Lower lobe of right lung (tissue), 2 donors: ENCODE results near the gene SPAG17. TPM values are rescaled to one million over a fixed set of nuclear protein-coding genes. Genes with fewer than 3 reads are reported as not detected.

ENCODE experiments used
- ATAC-seq, 2 donors: fragments of 200-7000 bp; cut with Tn5 transposase; one replicate each; pipeline ENCODE4 v1.9.1; 2020 to 2022; ENCODE audit warnings: mild to moderate bottlenecking in 2 of 2, moderate library complexity in 2 of 2
- DNase-seq: peaks from one replicate; pipeline ENCODE4 v3.0.0-alpha.2; 2020
- H3K27ac ChIP-seq: fragments of 200-600 bp; one replicate; pipeline ENCODE4 v1.8.0; 2022
- H3K27me3 ChIP-seq: fragments of 200-600 bp; one replicate; pipeline ENCODE4 v1.8.0; 2022; ENCODE audit warnings: low read depth
- H3K36me3 ChIP-seq: fragments of 200-600 bp; one replicate; pipeline ENCODE4 v1.8.0; 2022; ENCODE audit warnings: mild to moderate bottlenecking
- H3K4me1 ChIP-seq: fragments of 200-600 bp; one replicate; pipeline ENCODE4 v1.8.0; 2022
- H3K4me3 ChIP-seq: fragments of 200-600 bp; one replicate; pipeline ENCODE4 v1.8.0; 2022; ENCODE audit warnings: mild to moderate bottlenecking
- H3K9me3 ChIP-seq: fragments of 200-600 bp; one replicate; pipeline ENCODE4 v1.8.0; 2022
- intact Hi-C: fragments of 100-400 bp; cut with DNase I; formaldehyde crosslinking; loops from one replicate; pipeline ENCODE4 v1.11.0; 2022
- total RNA-seq: library from RNA; stranded (reverse); fragmentation: NEBNext Ultra II Directional; extraction: Animal tissue kit (Norgen Biotek cat#: 25700); gene quantifications from one replicate; pipeline ENCODE4 v1.2.1, GENCODE V29; 2021
- TF ChIP-seq, protein P1 (sequence below): fragments of 200-600 bp; IDR thresholded peaks from one replicate; pipeline ENCODE4 v1.8.0; 2022; ENCODE audit warnings: antibody characterized with exemption, mild to moderate bottlenecking
- donor health status: DM: no; HTN: yes; CAD: no; lungs with severe emphysema.

SPAG17 gene
- total RNA-seq, 1 donor from 2014 or later: 9.9 TPM

DNA sequence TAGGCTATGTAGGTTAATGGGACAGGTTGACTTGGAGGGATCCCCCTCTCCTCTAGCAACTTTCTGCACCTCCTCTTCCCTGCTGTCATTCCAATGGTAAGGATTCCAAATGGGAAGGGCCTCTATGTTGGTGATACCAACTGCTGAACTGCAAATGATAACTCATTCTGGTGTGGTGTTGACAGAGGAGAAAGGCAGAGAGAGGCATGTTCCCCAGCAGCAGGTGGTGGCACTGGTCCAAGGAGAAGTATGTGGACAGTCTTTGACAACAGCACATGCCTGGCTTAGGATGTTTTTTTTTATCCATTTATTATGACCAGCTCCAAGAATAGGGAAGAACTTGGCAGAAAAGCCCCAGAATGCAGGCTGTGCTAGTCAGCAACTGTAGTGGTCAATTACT is 19.6 kb upstream of the SPAG17 start:
- Histone ChIP-seq H3K27me3 (no peaks in the 10 kb centered on the region), H3K36me3 (no peaks in the 10 kb centered on the region), H3K4me3 (no peak overlapping the region), H3K4me1 (no peaks in the 10 kb centered on the region), H3K27ac (no peak overlapping the region), H3K9me3 (no peaks in the 10 kb centered on the region)
- ATAC-seq: no peak
- intact Hi-C loops: no loop called here
- DNase-seq: no peak
- TF ChIP-seq, protein P1, sequence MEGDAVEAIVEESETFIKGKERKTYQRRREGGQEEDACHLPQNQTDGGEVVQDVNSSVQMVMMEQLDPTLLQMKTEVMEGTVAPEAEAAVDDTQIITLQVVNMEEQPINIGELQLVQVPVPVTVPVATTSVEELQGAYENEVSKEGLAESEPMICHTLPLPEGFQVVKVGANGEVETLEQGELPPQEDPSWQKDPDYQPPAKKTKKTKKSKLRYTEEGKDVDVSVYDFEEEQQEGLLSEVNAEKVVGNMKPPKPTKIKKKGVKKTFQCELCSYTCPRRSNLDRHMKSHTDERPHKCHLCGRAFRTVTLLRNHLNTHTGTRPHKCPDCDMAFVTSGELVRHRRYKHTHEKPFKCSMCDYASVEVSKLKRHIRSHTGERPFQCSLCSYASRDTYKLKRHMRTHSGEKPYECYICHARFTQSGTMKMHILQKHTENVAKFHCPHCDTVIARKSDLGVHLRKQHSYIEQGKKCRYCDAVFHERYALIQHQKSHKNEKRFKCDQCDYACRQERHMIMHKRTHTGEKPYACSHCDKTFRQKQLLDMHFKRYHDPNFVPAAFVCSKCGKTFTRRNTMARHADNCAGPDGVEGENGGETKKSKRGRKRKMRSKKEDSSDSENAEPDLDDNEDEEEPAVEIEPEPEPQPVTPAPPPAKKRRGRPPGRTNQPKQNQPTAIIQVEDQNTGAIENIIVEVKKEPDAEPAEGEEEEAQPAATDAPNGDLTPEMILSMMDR: no peak

DNA sequence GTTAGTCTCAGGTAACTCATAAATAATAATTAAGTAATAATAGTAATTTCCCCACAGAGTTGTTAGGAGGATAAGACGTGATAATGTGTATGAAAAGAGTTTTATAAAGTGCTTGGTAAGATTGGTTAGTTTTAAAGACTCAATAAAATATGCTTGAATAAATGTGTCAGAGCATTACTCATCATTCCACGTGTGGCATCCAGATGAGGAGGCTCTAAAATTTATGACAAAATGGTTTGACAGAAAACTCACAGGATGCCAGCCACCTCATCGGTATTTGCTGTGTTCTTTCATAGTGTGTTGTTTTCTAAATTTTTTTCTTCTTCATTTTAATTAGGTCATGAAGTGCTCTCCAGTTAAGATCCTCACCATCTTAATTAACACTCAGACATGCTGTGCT is 19.1 kb upstream of the SPAG17 start:
- TF ChIP-seq, protein P1: no peak
- no peak overlapping the region for H3K27ac ChIP-seq
- no peaks in the 10 kb centered on the region for H3K9me3 ChIP-seq
- no peaks in the 10 kb centered on the region for H3K36me3 ChIP-seq
- ATAC-seq (no peak), DNase-seq (no peak)
- intact Hi-C loops: no loop called here
- H3K4me1 ChIP-seq: no peaks in the 10 kb centered on the region
- H3K27me3 ChIP-seq: no peaks in the 10 kb centered on the region
- H3K4me3 ChIP-seq: no peak overlapping the region

DNA sequence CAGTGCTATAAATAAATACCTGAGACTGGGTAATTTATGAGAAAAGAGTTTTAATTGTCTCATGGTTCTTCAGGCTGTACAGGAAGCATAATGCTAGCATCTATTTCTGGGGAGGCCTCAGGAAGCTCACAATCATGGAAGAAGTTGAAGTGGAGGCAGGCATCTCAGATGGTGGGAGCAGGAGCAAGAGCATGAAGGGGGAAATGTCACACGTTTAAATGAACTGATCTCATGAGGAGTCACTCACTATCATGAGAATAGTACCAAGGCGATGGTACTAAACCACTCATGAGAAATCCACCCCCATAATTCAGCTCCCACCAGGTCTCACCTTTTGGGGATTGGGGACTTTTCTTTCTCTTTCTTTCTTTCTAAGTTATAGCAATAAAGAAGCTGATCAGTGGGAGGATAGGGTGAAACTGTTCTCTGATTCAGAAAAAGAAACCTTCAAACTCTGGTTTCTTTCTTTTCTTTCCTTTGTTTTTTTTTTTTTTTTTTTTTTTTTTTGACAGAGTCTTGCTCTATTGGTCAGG is 17.1 kb upstream of the SPAG17 start:
- Histone ChIP-seq H3K4me3 (no peak overlapping the region), H3K36me3 (no peaks in the 10 kb centered on the region), H3K27ac (no peak overlapping the region), H3K9me3 (no peaks in the 10 kb centered on the region), H3K27me3 (no peaks in the 10 kb centered on the region), H3K4me1 (no peaks in the 10 kb centered on the region)
- intact Hi-C loops: no loop called here
- TF ChIP-seq, protein P1: no peak
- DNase-seq (no peak), ATAC-seq (no peak)

DNA sequence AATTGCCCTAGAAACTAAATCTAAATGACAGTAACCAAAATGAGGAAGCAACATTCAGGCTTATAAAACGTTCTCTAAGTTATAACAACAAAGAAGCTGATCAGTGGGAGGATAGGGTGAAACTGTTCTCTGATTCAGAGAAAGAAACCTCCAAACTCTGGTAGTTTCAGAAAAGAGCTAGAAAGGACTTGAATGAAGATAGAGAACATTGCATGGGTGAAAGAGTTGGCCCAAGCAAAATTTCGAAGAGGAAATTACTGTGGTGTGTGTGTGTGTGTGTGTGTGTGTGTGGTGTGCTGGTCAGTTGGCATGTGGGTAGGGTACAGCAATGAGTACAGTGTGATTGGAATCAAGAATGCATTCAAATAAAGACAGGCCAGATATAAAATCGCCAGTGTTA is 16.5 kb upstream of the SPAG17 start:
- H3K27me3 ChIP-seq: no peaks in the 10 kb centered on the region
- no peaks in the 10 kb centered on the region for H3K36me3 ChIP-seq
- no peaks in the 10 kb centered on the region for H3K9me3 ChIP-seq
- H3K27ac ChIP-seq: no peak overlapping the region
- intact Hi-C loops: no loop called here
- TF ChIP-seq, protein P1: no peak
- no peak for DNase-seq
- H3K4me1 ChIP-seq: no peaks in the 10 kb centered on the region
- no peak overlapping the region for H3K4me3 ChIP-seq
- no peak for ATAC-seq

DNA sequence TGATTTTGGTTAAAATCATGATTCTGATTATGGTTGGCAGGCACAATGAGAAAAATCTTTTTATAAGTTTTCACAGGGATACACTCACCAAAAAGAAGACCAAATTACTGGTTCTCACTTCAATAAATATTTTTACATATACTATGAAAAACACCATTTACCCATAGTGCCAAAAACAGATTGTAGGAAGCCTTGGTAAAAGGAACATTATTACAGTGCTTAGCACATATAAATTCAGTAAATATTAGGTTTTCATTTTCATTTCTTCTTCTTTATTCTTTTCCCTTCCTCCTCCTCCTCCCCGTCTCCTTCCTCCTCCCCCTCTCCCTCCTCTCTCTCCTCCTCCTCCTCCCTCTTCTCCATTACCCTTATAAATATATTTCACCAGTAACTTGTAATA is 15.8 kb upstream of the SPAG17 start:
- ATAC-seq (no peak), DNase-seq (no peak)
- no peaks in the 10 kb centered on the region for H3K9me3 ChIP-seq
- intact Hi-C loops: no loop called here
- no peaks in the 10 kb centered on the region for H3K36me3 ChIP-seq
- TF ChIP-seq, protein P1: no peak
- H3K4me3 ChIP-seq: no peak overlapping the region
- no peaks in the 10 kb centered on the region for H3K27me3 ChIP-seq
- H3K4me1 ChIP-seq: no peaks in the 10 kb centered on the region
- no peak overlapping the region for H3K27ac ChIP-seq

DNA sequence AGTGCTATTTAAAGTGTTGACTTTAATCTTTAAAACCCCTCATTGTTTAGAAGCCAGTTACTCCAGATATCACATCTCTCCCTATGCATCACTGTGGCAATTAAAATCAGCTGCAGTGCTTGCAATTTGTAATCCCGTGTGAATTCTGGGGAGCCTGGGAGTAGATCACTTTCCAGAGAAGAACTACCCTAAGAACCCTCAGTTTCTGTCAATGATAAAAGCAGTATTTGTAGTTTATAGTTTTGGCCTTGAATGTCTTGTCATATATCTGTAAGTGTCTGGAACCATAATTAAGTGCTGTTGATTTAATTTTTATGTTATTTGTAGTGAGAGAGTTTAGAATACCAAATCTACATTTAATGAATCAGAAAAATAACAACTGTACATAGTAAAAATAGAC is 5.5 kb upstream of the SPAG17 start:
- DNase-seq (no peak), ATAC-seq (no peak)
- Histone ChIP-seq H3K27ac (no peak overlapping the region), H3K4me3 (no peak overlapping the region), H3K27me3 (no peaks in the 10 kb centered on the region), H3K9me3 (no peaks in the 10 kb centered on the region), H3K4me1 (no peaks in the 10 kb centered on the region), H3K36me3 (no peaks in the 10 kb centered on the region)
- TF ChIP-seq, protein P1: no peak
- intact Hi-C loops: no loop called here
